GM12872 (cell line): ENCODE results near the gene EIF2D.

Source experiments
- CTCF ChIP-seq: IDR thresholded peaks from 3 replicates; pipeline ENCODE4 v1.5.1; 2011; ENCODE audit warnings: low read depth, mild to moderate bottlenecking, low read length, moderate library complexity; ENCODE audit not compliant: insufficient read depth

Gene EIF2D

GRCh38 chr1:206633708-206634121, 21.4 kb upstream of the EIF2D start:
- TF ChIP-seq CTCF = 0 out of 3 replicates have a peak, but pooled peaks have one; percentile 0

- TF ChIP-seq CTCF = peak; percentile 68
Measured at GRCh38 chr1:206631085-206631509, 18.8 kb upstream of the EIF2D start.

GRCh38 chr1:206628916-206629315, 16.7 kb upstream of the EIF2D start:
- no peak for TF ChIP-seq CTCF

GRCh38 chr1:206609229-206609991, 2.9 kb downstream of the EIF2D start:
- TF ChIP-seq CTCF = no peak

- peak; percentile 84 for TF ChIP-seq CTCF
Measured at GRCh38 chr1:206608108-206608698, 4.1 kb downstream of the EIF2D start.

GRCh38 chr1:206606867-206607266, 5.4 kb downstream of the EIF2D start:
- TF ChIP-seq CTCF = peak; percentile 54

GRCh38 chr1:206604861-206605260, 7.4 kb downstream of the EIF2D start:
- TF ChIP-seq CTCF = no peak
